ENCODE measurements around the gene IGFBPL1.

- TF ChIP-seq, protein P1, sequence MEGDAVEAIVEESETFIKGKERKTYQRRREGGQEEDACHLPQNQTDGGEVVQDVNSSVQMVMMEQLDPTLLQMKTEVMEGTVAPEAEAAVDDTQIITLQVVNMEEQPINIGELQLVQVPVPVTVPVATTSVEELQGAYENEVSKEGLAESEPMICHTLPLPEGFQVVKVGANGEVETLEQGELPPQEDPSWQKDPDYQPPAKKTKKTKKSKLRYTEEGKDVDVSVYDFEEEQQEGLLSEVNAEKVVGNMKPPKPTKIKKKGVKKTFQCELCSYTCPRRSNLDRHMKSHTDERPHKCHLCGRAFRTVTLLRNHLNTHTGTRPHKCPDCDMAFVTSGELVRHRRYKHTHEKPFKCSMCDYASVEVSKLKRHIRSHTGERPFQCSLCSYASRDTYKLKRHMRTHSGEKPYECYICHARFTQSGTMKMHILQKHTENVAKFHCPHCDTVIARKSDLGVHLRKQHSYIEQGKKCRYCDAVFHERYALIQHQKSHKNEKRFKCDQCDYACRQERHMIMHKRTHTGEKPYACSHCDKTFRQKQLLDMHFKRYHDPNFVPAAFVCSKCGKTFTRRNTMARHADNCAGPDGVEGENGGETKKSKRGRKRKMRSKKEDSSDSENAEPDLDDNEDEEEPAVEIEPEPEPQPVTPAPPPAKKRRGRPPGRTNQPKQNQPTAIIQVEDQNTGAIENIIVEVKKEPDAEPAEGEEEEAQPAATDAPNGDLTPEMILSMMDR (conservative IDR thresholded peaks at IDR 0.05 in 1 of 2, IDR thresholded peaks at IDR 0.05 in 1 of 2; ENCODE audit: extremely low read depth in 1 of 2, insufficient read depth in 1 of 2, low read depth in 1 of 2, low read length in 2 of 2), result no peak
- TF ChIP-seq EZH2 (IDR thresholded peaks at IDR 0.05; ENCODE audit: borderline replicate concordance, low read length), result no peak
These were observed 33.4 kb downstream of the IGFBPL1 start for GRCh38 chr9:38390851-38391250.

Measured in mammary epithelial cell (primary cell).